Upper lobe of left lung (tissue), 6 donors: ENCODE measurements around the gene ECHDC3. TPM values are rescaled to one million over a fixed set of nuclear protein-coding genes. Genes with fewer than 3 reads are reported as not detected.

Source experiments
- ATAC-seq, 2 donors: fragments of 200-7000 bp; cut with Tn5 transposase; one replicate each; pipeline ENCODE4 v1.9.1; 2022; ENCODE audit warnings: mild to moderate bottlenecking in 2 of 2, moderate library complexity in 2 of 2; ENCODE audit not compliant: low FRiP score in 2 of 2
- DNase-seq, 2 donors: peaks; one replicate each; pipeline ENCODE4 v3.0.0-alpha.2; 2019 to 2020
- H3K27ac ChIP-seq, 4 donors: fragments of 200-600 bp; sonication (generic); one replicate each; pipeline ENCODE4 v1.5.1; 2016 to 2019
- H3K27me3 ChIP-seq, 4 donors: fragments of 200-600 bp; sonication (generic); one replicate each; pipeline ENCODE4 v1.5.1; 2017 to 2019
- H3K36me3 ChIP-seq, 4 donors: fragments of 200-600 bp; sonication (generic); one replicate each; pipeline ENCODE4 v1.5.1; 2016 to 2019
- H3K4me1 ChIP-seq, 4 donors: fragments of 200-600 bp; sonication (generic); one replicate each; pipeline ENCODE4 v1.5.1; 2018 to 2019
- H3K4me3 ChIP-seq, 4 donors: fragments of 200-600 bp; sonication (generic); one replicate each; pipeline ENCODE4 v1.5.1; 2017 to 2019; ENCODE audit warnings: mild to moderate bottlenecking in 2 of 4, moderate library complexity in 1 of 4
- H3K9me3 ChIP-seq, 4 donors: fragments of 200-600 bp; sonication (generic); one replicate each; pipeline ENCODE4 v1.5.1; 2018 to 2019
- EP300 ChIP-seq, 4 donors: sonication (generic); formaldehyde crosslinking; IDR thresholded peaks; one replicate each; pipeline ENCODE4 v1.5.1; 2017; ENCODE audit warnings: antibody characterized with exemption in 4 of 4, control low read depth in 2 of 4
- POLR2A ChIP-seq, 4 donors: fragments of 450-650 bp; IDR thresholded peaks; one replicate each; pipeline ENCODE4 v1.5.1; 2016 to 2017; ENCODE audit warnings: antibody characterized with exemption in 4 of 4, mild to moderate bottlenecking in 2 of 4
- POLR2AphosphoS5 ChIP-seq, 2 donors: sonication (generic); formaldehyde crosslinking; IDR thresholded peaks; one replicate each; pipeline ENCODE4 v1.5.1; 2017; ENCODE audit warnings: antibody characterized with exemption in 2 of 2
- WGBS, 2 donors: methylation state at CpG; one replicate each; pipeline ENCODE4 v1.1.5; 2017 to 2018; 5-methylcytosine and 5-hydroxymethylcytosine counted together
- total RNA-seq, 6 donors: library from RNA; depleted of rRNA in 4 of 6; stranded (reverse); fragments of >200 nt in 4 of 6; gene quantifications; one replicate each; pipeline versions ENCODE4 v1.1.0 to v1.2.1, GENCODE V29; 2016 to 2021
- TF ChIP-seq, protein P1 (sequence below), 6 experiments: fragments of 450-650 bp in 4 of 6; fragments of 200-600 bp in 2 of 6; sonication (generic) in 2 of 6; IDR thresholded peaks; one replicate each; pipeline ENCODE4 v1.5.1; 2016 to 2019; ENCODE audit warnings: antibody characterized with exemption in 6 of 6
- donor health status: DM: no; HTN: no; CAD: no; lungs with moderate emphysema.
- donor health status: DM: no; HTN: yes; CAD: no; lungs with severe emphysema.

The ECHDC3 gene
- total RNA-seq, 6 donors from 2014 or later, result 32.0 to 98.0 (median 61.2) TPM

GRCh38 chr10:11781114-11781513, 38.9 kb downstream of the ECHDC3 start:
- DNase-seq (no peak), ATAC-seq (no peak)
- Histone ChIP-seq H3K36me3 (no peaks in the 10 kb centered on the region), H3K4me1 (no peaks in the 10 kb centered on the region), H3K27me3 (no peaks in the 10 kb centered on the region), H3K9me3 (no peaks in the 10 kb centered on the region), H3K27ac (no peak overlapping the region), H3K4me3 (no peak overlapping the region)
- TF ChIP-seq EP300 (IDR thresholded peaks at IDR 0.05) (no peak), POLR2AphosphoS5 (IDR thresholded peaks at IDR 0.05) (no peak), POLR2A (IDR thresholded peaks at IDR 0.05) (no peak)
- TF ChIP-seq, protein P1, sequence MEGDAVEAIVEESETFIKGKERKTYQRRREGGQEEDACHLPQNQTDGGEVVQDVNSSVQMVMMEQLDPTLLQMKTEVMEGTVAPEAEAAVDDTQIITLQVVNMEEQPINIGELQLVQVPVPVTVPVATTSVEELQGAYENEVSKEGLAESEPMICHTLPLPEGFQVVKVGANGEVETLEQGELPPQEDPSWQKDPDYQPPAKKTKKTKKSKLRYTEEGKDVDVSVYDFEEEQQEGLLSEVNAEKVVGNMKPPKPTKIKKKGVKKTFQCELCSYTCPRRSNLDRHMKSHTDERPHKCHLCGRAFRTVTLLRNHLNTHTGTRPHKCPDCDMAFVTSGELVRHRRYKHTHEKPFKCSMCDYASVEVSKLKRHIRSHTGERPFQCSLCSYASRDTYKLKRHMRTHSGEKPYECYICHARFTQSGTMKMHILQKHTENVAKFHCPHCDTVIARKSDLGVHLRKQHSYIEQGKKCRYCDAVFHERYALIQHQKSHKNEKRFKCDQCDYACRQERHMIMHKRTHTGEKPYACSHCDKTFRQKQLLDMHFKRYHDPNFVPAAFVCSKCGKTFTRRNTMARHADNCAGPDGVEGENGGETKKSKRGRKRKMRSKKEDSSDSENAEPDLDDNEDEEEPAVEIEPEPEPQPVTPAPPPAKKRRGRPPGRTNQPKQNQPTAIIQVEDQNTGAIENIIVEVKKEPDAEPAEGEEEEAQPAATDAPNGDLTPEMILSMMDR (IDR thresholded peaks at IDR 0.05), result no peak
- WGBS, 2 donors, result 87 to 97% methylated on average over 5 to 6 of the region's 6 CpGs

- H3K36me3 ChIP-seq, result no peaks in the 10 kb centered on the region
- no peaks in the 10 kb centered on the region for H3K9me3 ChIP-seq
- TF ChIP-seq, protein P1 (IDR thresholded peaks at IDR 0.05), result peak; percentile 45 to 77 (median 63)
- TF ChIP-seq POLR2AphosphoS5 (IDR thresholded peaks at IDR 0.05), result no peak
- no peaks in the 10 kb centered on the region for H3K4me1 ChIP-seq
- no peaks in the 10 kb centered on the region for H3K27me3 ChIP-seq
- ATAC-seq (peak in 1 of 2 donors; percentile 73), DNase-seq (no peak)
- H3K27ac ChIP-seq, result no peak overlapping the region
- no peak overlapping the region for H3K4me3 ChIP-seq
- 67 to 72% methylated on average over 14 to 17 of the region's 18 CpGs for WGBS, 2 donors
Observed at GRCh38 chr10:11782793-11783557, 40.8 kb downstream of the ECHDC3 start.

- H3K9me3 ChIP-seq, result no peaks in the 10 kb centered on the region
- TF ChIP-seq, protein P1 (IDR thresholded peaks at IDR 0.05), result no peak
- TF ChIP-seq EP300 (IDR thresholded peaks at IDR 0.05) (no peak), POLR2A (IDR thresholded peaks at IDR 0.05) (no peak), POLR2AphosphoS5 (IDR thresholded peaks at IDR 0.05) (no peak)
- ATAC-seq (no peak), DNase-seq (no peak)
- H3K4me3 ChIP-seq, result no peak overlapping the region
- H3K27me3 ChIP-seq, result no peaks in the 10 kb centered on the region
- H3K36me3 ChIP-seq, result no peaks in the 10 kb centered on the region
- no peak overlapping the region for H3K27ac ChIP-seq
- no peaks in the 10 kb centered on the region for H3K4me1 ChIP-seq
- 82 to 83% methylated on average over 7 of the region's 7 CpGs for WGBS, 2 donors
Observed at GRCh38 chr10:11783558-11783865, 41.3 kb downstream of the ECHDC3 start.

GRCh38 chr10:11787374-11787773, 45.2 kb downstream of the ECHDC3 start:
- WGBS, 2 donors, result 94 to 96% methylated on average over 9 of the region's 9 CpGs
- Histone ChIP-seq H3K27ac (no peak overlapping the region), H3K4me1 (no peaks in the 10 kb centered on the region), H3K9me3 (no peaks in the 10 kb centered on the region), H3K4me3 (no peak overlapping the region), H3K27me3 (no peaks in the 10 kb centered on the region), H3K36me3 (no peaks in the 10 kb centered on the region)
- no peak for ATAC-seq
- TF ChIP-seq, protein P1 (IDR thresholded peaks at IDR 0.05), result no peak
- TF ChIP-seq POLR2AphosphoS5 (IDR thresholded peaks at IDR 0.05) (no peak), EP300 (IDR thresholded peaks at IDR 0.05) (no peak), POLR2A (IDR thresholded peaks at IDR 0.05) (no peak)
- no peak for DNase-seq

GRCh38 chr10:11787846-11788245, 45.7 kb downstream of the ECHDC3 start:
- WGBS, 2 donors, result 70 to 80% methylated on average over 5 to 10 of the region's 10 CpGs
- ATAC-seq (no peak), DNase-seq (peak in 1 of 2 donors; percentile 45)
- Histone ChIP-seq H3K36me3 (no peaks in the 10 kb centered on the region), H3K9me3 (no peaks in the 10 kb centered on the region), H3K27ac (no peak overlapping the region), H3K4me1 (no peaks in the 10 kb centered on the region), H3K27me3 (no peaks in the 10 kb centered on the region), H3K4me3 (no peak overlapping the region)
- TF ChIP-seq, protein P1 (IDR thresholded peaks at IDR 0.05), result no peak
- TF ChIP-seq EP300 (IDR thresholded peaks at IDR 0.05) (no peak), POLR2A (IDR thresholded peaks at IDR 0.05) (no peak), POLR2AphosphoS5 (IDR thresholded peaks at IDR 0.05) (no peak)
